ENCODE data around the gene TMEM132D. TPM values are rescaled to one million over a fixed set of nuclear protein-coding genes. Genes with fewer than 3 reads are reported as not detected.

Gene TMEM132D
- total and polyA plus RNA-seq, 2 of the 4 experiments (the other 2 are of a cell fraction) = not detected

- intact Hi-C loops (cut with micrococcal nuclease) = no loop called here
- no peak overlapping the region for H2BK120ac ChIP-seq (ENCODE audit: low read depth, low read length)
- TF ChIP-seq RFX5 (IDR thresholded peaks at IDR 0.05; ENCODE audit: low read depth, low read length) (no peak), USF2 (IDR thresholded peaks at IDR 0.05; ENCODE audit: low read depth, low read length) (no peak), MAZ (IDR thresholded peaks at IDR 0.05; ENCODE audit: borderline replicate concordance, low read depth, low read length) (no peak), CEBPB (IDR thresholded peaks at IDR 0.05; ENCODE audit: low read depth, low read length) (no peak), SMC3 (IDR thresholded peaks at IDR 0.05; ENCODE audit: low read depth, low read length) (no peak), RAD21 (IDR thresholded peaks at IDR 0.05; ENCODE audit: low read length) (no peak), BHLHE40 (IDR thresholded peaks at IDR 0.05; ENCODE audit: low read depth, low read length) (no peak), CTCF (conservative IDR thresholded peaks at IDR 0.05; ENCODE audit: low read depth, low read length) (no peak), RCOR1 (IDR thresholded peaks at IDR 0.05; ENCODE audit: insufficient replicate concordance, low read length) (no peak), ELK1 (IDR thresholded peaks at IDR 0.05; ENCODE audit: borderline replicate concordance, low read depth, low read length) (no peak), MAFK (IDR thresholded peaks at IDR 0.05; ENCODE audit: low read depth, low read length) (no peak), FOS (IDR thresholded peaks at IDR 0.05; ENCODE audit: low read depth, low read length) (no peak), NFE2L2 (IDR thresholded peaks at IDR 0.05; ENCODE audit: low read depth, low read length) (no peak), MXI1 (IDR thresholded peaks at IDR 0.05; ENCODE audit: borderline replicate concordance, low read depth, low read length) (no peak)
- H3K9me1 ChIP-seq (ENCODE audit: insufficient read depth, low read length) = no peaks in the 10 kb centered on the region
- H4K91ac ChIP-seq (ENCODE audit: insufficient read depth, low read depth, low read length) = no peak overlapping the region
- no peak overlapping the region for H3K4me2 ChIP-seq (ENCODE audit: low read depth, low read length)
- no peak overlapping the region for H3K9ac ChIP-seq (ENCODE audit: low read depth, low read length)
- no peaks in the 10 kb centered on the region for H3K36me3 ChIP-seq (ENCODE audit: control insufficient read depth, insufficient read depth, low read length)
- no peak overlapping the region for H3K27ac ChIP-seq (ENCODE audit: insufficient read depth, low read length)
- H2AK5ac ChIP-seq (ENCODE audit: low read depth, low read length) = no peak overlapping the region
- H4K8ac ChIP-seq (ENCODE audit: low read depth in 2 of 2, low read length in 2 of 2) = no peak overlapping the region
- ChIA-PET CTCF (interaction anchor here (0.6 kb wide), 1 partner anchor 15 kb away, joined by 3 read pairs; no protein-coding TSS in a partner anchor), POLR2A (ENCODE audit: unreplicated experiment) (no interaction called here)
- H3K4me1 ChIP-seq (ENCODE audit: control insufficient read depth, insufficient read depth, low read length) = no peaks in the 10 kb centered on the region
- H2AFZ ChIP-seq (replicated peaks; ENCODE audit: low read length, poor library complexity) = no peak overlapping the region
- H2BK15ac ChIP-seq (ENCODE audit: low read depth, low read length) = no peak overlapping the region
- no peak overlapping the region for H3K23ac ChIP-seq (ENCODE audit: low read depth, low read length)
- no peak overlapping the region for H2BK5ac ChIP-seq (ENCODE audit: low read depth, low read length, poor library complexity, severe bottlenecking)
- dilution Hi-C loops (cut with HindIII; ENCODE audit: low sequenced_read_pairs, unreplicated experiment) = no loop called here
- no peak overlapping the region for H2BK20ac ChIP-seq (ENCODE audit: low read depth, low read length)
- no peak overlapping the region for H3K14ac ChIP-seq (replicated peaks; ENCODE audit: low read depth, low read length)
- no CpG with 5 or more reads among the region's 21 CpGs for WGBS, 2 experiments (ENCODE audit: extremely low coverage in 2 of 2, insufficient read length in 1 of 2)
- H4K5ac ChIP-seq (ENCODE audit: low read depth, low read length) = no peak overlapping the region
- no peak overlapping the region for H3K56ac ChIP-seq (ENCODE audit: extremely low read depth, insufficient read depth, low read length)
- no peaks in the 10 kb centered on the region for H3K79me1 ChIP-seq (ENCODE audit: low read depth in 1 of 2, low read length in 2 of 2)
- DNase-seq = no peak
- no peaks in the 10 kb centered on the region for H3K27me3 ChIP-seq (ENCODE audit: control insufficient read depth, insufficient read depth, low read length)
- H3K4me3 ChIP-seq (ENCODE audit: insufficient read depth, low read depth, low read length) = no peak overlapping the region
- no peak for ATAC-seq (ENCODE audit: low read depth)
- no peak overlapping the region for H3K18ac ChIP-seq (ENCODE audit: low read depth, low read length)
- peaks cover 8% of the 10 kb centered on the region; the same call in 1 of the 2 replicates for H3K9me3 ChIP-seq (ENCODE audit: control insufficient read depth, insufficient read depth, low read length)
- no TSS peak for BruUV-seq (replicated peaks)
- in situ Hi-C loops (cut with MboI; ENCODE audit: low sequenced_read_pairs) = no loop called here
- H4K20me1 ChIP-seq (ENCODE audit: insufficient read depth, low read length) = no peaks in the 10 kb centered on the region
- no peak overlapping the region for H3K4ac ChIP-seq (ENCODE audit: low read depth, low read length)
- no peak overlapping the region for H2AK9ac ChIP-seq (replicated peaks; ENCODE audit: low read depth, low read length, poor library complexity)
Observed at GRCh38 chr12:129840145-129840884, 63.5 kb downstream of the TMEM132D start.
